ENCODE results near the gene LHB.
"Not testable (repeated sequence)": the region's sequence is repeated elsewhere in the genome, so short reads cannot be mapped to it uniquely, and the experiment has no call there.

Gene LHB

DNA sequence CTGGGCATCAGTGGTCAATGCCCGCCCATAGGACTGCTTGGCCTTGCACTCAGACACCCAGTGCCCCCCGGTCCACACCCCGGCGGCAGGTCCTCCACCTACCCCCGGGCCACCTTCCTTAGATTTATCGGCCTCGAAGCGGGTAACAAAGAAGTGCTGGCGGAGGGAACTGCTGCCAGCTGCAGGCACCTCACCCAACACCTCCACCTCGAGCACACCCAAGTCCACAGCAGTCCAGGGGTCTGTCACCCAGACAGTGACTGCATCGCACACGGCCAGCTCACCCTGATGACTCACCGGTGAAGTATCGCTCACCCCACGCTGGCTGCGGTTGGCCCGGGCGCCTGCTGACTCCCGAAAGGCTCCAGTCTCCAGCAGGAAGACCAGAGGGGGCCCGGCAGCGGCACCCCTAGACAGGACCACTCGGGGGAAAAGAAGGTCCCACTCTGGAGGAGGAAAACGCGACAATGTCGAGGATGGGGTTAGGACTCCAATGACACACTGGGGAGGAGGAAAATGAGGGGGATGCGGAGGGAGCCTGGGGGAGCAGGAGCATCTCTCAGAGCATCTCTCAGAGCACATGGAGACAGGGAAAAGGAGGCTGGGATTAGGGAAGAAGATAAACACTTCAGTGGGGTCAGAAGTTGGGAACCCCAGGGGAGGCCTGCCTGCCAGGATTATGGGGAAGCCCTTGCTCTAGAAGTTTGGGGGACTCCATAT is 21.8 kb upstream of the LHB start:
- peak; percentile 86 for DNase-seq (ENCODE audit: low read depth, low spot score)

DNA sequence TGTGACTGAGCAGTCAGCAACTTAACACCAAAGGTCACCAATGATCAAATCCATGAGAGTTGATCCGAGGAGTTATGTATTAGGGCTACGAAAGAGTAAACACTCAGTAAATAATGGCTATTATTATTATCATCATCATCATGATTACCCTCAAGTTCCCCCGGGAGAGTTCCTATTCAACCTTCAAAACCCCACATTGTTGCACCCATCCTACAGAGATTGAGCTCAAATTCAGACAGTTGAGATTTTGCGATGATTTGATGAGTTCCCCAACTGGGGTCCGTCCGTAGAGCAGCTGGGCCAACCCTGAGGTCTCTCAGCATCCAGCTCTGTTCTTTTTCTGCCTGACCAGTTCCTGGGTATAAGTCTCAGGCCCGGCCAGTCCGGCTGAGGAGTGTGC is 21.2 kb upstream of the LHB start:
- not testable (repeated sequence) for DNase-seq (ENCODE audit: low read depth, low spot score)

DNA sequence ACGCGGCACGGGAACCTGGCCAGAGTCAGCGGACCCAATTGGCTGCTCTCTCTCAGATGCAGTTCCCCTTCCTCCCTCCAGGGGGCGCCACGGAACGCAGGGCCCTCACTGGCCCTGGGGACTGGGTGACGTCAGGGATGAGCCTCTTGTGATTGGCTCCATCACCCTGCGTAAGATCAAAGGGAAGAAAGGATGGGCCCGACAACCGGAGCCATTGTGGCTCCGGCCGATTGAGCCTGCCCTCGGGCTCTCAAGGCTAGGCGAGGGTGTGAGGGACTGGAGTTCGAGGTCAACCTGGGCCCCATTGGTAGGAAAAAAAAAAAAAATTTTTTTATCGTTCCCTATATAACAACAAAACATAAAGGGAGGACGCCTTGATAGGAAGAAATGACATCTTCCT is 19.9 kb upstream of the LHB start, which contains the start of gene CGB1:
TSS of gene CGB1 (minus strand) at position 81 of the 400 bp plus-strand sequence. CDS start 184 bp downstream, outside the sequence.
- DNase-seq (ENCODE audit: low read depth, low spot score), result not testable (repeated sequence)

DNA sequence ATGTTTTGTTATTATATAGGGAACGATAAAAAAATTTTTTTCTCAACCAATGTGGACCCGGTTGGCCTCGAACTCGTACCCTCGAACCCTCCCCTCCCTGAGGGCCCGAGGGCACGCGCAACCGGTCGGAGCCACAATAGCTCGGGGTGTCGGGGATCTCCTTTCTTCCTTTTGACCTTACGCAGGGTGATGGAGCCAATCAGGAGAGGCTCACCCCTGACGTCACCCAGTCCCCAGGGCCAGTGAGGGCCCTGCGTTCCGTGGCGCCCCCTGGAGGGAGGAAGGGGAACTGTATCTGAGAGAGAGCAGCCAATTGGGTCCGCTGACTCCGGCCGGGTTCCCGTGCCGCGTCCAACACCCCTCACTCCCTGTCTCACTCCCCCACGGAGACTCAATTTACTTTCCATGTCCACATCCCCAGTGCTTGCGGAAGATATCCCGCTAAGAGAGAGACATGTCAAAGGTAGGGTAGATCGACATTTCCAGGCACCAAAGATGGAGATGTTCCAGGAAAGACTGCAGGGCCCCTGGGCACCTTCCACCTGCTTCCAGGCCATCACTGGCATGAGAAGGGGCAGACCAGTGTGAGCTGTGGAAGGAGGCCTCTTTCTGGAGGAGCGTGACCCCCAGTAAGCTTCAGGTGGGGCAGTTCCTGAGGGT is 14.9 kb upstream of the LHB start, which contains the start of gene CGB2:
TSS of gene CGB2 (plus strand) at position 249 of the 660 bp plus-strand sequence. CDS start at position 455, 206 bp downstream.
- DNase-seq (ENCODE audit: low read depth, low spot score), result not testable (repeated sequence)

DNA sequence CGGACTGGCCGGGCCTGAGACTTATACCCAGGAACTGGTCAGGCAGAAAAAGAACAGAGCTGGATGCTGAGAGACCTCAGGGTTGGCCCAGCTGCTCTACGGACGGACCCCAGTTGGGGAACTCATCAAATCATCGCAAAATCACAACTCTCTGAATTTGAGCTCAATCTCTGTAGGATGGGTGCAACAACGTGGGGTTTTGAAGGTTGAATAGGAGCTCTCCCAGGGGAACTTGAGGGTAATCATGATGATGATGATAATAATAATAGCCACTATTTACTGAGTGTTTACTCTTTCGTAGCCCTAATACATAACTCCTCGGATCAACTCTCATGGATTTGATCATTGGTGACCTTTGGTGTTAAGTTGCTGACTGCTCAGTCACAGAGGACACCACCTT is 13.4 kb upstream of the LHB start:
- not testable (repeated sequence) for DNase-seq (ENCODE audit: low read depth, low spot score)

DNA sequence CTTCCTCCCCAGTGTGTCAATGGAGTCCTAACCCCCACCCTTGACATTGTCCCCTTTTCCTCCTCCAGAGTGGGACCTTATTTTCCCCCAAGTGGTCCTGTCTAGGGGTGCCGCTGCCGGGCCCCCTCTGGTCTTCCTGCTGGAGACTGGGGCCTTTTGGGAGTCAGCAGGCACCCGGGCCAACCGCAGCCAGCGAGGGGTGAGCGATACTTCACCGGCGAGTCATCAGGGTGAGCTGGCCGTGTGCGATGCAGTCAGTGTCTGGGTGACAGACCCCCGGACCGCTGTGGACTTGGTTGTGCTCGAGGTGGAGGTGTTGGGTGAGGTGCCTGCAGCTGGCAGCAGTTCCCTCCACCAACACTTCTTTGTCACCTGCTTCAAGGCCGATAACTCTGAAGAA is 12.9 kb upstream of the LHB start:
- peak; percentile 66 for DNase-seq (ENCODE audit: low read depth, low spot score)

DNA sequence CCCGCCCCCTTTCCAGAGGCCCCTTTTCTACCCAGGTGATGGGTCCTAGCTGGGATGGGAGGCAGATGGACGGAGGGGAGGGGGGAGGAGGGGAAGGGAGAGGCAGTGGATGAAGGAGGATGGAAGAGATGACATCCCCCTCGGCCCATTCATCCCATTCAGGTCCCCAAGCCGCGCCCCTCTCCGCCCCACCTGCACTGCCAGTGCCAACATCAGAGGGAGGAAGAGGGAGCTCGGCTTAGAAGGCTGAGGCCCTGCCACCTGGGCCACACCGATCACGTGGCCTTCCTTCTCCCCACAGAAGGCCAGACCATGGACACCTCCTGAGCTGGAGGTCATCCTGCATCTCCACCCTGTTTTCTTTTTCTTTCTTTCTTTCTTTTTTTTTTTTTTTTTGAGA is 11.8 kb upstream of the LHB start:
- DNase-seq (ENCODE audit: low read depth, low spot score), result not testable (repeated sequence)

DNA sequence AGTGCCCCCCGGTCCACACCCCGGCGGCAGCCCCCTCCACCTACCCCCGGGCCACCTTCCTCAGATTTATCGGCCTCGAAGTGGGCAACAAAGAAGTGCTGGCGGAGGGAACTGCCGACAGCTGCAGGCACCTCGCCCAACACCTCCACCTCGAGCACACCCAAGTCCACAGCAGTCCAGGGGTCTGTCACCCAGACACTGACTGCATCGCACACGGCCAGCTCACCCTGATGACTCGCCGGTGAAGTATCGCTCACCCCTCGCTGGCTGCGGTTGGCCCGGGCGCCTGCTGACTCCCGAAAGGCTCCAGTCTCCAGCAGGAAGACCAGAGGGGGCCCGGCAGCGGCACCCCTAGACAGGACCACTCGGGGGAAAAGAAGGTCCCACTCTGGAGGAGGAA is 8.7 kb upstream of the LHB start:
- DNase-seq (ENCODE audit: low read depth, low spot score), result peak; percentile 30

DNA sequence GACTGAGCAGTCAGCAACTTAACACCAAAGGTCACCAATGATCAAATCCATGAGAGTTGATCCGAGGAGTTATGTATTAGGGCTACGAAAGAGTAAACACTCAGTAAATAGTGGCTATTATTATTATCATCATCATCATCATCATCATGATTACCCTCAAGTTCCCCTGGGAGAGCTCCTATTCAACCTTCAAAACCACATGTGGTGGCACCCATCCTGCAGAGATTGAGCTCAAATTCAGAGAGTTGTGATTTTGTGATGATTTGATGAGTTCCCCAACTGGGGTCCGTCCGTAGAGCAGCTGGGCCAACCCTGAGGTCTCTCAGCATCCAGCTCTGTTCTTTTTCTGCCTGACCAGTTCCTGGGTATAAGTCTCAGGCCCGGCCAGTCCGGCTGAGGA is 8.2 kb upstream of the LHB start:
- not testable (repeated sequence) for DNase-seq (ENCODE audit: low read depth, low spot score)

DNA sequence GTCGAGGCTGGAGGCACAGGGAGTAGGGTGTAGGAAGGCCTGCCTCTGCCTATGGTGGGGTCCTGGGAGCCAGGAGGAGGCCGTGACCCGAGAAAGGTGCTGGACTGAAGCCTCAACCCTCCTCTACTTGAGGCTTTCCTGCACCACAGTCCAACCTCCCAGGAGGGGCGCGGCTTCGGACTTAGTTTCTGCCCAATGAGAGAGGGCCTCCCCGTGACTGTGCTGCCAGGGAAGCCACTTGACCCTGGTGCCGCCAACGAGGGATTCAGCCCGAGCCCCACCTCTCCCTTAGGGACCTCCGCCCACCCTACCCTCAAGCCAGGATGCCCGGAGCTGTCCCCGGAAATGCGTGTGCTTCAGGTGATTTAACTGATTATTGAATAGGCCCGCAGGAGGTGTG is 7.3 kb upstream of the LHB start, which contains the start of gene CGB3:
TSS of gene CGB3 (minus strand) at position 101 of the 400 bp plus-strand sequence. CDS start 362 bp downstream, outside the sequence.
- DNase-seq (ENCODE audit: low read depth, low spot score), result not testable (repeated sequence)

DNA sequence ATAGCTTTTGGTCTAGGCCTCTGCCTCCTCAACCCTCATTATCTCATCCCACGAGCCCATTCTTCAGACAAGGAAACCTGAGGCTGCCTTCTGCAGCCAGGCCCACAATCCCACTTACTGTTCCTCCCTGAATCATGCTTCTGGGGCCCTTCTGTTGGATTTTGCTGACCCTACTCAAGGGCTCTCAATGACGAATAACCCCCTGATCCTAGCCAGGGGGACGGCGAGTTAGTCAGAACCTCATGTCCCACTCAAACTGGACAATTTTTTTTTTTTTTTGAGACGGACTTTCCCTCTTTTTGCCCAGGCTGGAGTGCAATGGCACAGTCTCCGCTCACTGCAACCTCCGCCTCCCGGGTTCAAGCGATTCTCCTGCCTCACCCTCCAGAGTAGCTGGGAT is 5.2 kb upstream of the LHB start:
- DNase-seq (ENCODE audit: low read depth, low spot score), result no peak

DNA sequence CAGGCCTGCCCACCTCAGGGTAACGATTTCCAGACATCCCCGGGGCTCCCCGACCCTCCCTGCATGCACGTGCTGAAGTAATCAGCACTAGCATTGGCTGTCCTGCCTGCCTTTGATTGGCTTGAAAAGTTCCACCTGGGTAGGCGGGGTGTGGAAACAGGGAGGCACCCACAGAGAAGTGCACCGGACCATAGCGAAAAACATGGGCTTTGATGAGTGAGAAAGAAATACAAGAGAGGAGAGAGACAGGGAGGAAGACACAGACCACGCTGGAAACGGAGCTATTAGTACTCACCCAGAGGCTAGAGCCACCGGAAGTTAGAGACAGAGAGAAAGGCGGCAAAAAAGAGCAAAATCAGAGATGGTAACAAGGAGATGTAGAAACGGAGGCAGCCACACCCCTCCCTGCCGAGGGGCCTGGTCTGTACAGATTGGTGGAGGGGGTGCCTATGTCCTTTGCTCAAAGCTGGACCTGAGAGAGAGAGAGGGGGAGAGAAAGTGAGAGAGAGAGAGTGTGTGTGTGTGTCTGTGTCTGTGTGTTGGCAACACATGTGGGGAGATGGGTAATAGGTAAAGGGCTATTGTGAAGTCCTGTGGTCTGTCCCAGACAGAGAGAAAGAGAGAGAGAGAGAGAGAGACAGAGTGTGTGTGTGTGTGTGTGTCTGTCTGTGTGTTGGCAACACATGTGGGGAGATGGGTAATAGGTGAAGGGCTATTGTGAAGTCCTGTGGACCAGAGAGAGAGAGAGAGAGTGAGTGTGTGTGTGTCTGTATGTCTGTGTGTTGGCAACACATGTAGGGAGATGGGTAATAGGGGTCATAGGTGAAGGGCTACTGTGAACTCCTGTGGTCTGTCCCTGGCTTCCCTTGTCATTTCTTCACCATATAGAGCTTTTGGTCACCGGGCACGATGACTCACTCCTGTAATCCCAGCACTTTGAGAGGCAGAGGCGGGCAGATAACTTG is 4.3 kb upstream of the LHB start:
- DNase-seq (ENCODE audit: low read depth, low spot score), result no peak

DNA sequence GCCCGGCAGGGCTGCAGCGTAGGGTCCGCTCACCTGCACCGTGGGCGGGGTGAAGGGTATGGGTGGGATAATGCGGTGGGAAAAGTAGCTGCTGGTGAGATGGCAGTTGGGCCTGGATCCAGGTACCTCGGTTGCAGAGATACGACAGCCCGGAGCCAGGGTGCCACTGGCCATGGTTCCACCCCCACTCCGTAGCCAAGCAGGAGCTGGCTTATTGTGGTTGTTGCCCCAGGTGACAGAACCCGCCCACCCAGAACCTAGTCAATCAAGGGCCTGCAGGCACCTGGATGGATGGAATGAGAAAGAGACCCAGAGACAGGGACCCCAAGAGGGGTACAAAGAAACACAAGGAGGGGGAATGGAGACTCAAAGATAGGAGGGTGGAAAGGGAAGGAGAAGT is 3.5 kb upstream of the LHB start:
- no peak for DNase-seq (ENCODE audit: low read depth, low spot score)

DNA sequence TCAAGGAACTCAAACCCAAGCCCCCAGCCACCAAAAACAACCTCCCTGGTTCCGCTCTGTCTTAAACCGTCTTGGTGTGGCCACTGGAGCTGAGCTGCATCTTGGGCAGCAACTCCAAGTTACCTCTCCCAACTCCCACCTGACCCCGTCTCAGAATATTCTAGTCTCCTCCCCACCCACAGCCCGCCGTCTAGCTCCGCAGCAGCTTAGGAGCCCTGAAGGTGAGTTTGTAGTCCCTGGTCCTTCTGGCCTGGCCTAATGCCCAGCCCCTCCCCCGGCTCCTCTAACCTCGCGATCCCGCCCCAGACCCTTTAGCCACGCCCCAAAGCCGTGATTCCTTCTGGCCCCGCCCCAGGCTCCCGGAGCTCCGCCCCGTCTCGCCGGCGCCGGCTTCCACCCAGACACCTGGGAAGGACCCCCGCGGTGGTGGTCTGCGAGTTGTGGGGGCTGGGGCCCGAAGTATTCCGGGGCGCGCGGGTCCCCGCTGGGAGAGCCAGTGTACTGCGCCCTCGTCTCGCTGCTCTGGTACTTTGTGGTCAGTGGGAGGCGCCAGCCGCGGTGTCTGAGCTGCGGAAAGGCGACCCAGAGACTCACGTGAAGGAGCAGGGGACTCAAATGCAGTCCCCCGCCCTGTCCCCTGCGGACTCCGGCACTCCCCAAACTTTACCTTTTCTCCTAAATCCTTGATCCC is 2.5 kb upstream of the LHB start:
- peak; percentile 79 for DNase-seq (ENCODE audit: low read depth, low spot score)

DNA sequence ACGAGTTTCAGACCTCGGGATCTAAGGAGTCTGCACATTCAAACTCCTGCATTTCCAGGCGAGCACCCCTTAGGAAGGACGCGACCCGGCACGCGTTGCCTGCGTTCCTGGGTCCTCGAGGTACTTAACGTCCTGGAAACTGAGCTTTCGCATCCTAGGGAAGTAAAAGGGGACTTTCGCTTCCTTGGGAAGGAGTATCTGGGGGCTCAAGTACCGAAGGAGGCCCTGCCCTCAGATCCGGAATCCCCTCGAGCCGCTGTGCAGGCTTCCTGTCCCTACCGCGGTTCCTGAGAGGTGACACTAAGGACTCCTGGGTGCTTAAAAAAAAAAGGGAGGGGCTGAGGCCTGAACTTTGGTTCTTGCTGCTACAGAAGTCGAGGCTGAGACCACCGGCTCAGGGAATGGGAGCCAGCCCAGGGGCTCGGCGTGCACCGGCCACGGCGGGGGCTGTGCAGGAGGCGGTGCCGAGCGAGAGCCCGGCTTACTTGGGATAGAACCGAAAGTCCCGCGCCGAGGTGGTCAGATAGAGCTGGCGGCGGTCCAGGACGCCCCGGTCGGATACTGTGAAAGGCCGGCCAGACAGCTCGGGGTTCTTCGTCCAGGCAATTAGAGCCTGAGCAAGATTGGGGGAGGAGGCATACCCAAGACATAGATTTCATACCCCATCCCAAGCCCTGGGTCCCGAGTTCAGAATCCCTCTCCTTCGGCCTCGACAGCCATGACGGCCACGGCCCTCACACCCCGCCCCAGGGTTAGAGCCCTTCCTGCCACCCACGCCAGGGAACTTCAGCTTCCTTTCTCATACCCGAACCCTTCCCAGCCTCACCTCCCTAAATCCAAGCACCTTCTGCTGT is 1.7 kb upstream of the LHB start:
- DNase-seq (ENCODE audit: low read depth, low spot score), result peak; percentile 35

DNA sequence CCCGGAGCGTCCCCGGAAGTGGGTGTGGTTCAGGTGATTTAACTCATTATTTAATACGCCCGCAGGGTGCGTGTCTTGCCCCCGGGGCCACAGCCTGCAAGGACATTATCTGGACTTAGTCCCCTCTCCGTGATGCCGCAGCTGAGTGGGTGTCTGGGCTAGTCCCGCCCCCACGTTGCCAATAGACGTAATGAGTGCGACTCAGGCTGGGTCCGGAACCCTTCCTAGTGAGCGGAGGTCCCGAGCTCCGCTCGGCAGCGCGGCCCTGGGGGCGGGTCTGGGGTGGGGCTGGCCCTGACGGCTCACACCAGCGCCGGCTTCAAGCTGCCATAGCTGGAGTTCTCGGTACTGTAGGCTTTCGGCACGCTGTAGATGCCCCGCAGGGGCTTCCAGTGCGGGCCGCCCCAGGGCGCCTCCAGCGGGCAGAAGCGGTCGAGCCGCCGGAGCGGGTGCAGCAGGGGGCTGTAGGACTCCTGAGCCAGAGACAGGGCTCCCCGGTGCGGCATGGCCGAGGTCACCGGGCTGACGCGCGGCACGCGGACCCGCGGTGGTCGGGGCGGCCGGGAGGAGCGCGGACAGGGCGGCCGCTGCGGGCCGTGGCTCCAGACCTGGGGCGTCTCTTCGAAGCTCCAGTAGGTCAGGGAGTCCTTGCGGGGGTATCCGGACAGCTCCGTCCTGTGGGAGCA is 918 bp upstream of the LHB start:
- peak; percentile 86 for DNase-seq (ENCODE audit: low read depth, low spot score)

DNA sequence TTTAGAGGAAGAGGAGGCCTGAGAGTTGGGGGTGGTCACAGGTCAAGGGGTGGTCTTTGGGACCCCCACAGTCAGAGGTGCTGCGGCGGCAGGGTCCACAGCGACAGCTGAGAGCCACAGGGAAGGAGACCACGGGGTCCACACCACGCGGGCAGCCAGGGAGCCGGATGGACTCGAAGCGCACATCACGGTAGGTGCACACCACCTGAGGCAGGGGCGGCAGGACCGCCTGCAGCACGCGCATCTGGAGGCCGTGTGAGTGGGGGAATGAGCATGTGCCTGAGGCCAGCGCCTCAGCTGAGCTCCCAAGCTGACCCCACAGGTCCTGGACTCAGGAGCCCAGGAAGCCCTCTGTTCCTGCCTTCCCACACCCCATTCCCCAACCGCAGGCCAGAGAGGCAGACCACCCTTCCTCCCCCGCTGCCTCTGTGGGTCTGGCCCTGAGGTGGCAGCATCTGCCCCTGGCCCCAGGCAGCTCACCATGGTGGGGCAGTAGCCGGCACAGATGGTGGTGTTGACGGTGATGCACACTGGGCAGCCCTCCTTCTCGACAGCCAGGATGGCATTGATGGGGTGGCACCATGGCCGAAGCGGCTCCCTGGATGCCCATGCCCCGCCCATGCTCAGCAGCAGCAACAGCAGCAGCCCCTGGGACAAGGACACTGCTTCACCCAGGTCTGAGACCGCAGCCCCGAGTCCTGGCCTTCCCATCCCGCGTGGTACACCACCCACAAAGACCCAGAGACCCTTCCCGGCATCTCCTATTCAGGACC is 638 bp downstream of the LHB start:
- DNase-seq (ENCODE audit: low read depth, low spot score), result no peak

DNA sequence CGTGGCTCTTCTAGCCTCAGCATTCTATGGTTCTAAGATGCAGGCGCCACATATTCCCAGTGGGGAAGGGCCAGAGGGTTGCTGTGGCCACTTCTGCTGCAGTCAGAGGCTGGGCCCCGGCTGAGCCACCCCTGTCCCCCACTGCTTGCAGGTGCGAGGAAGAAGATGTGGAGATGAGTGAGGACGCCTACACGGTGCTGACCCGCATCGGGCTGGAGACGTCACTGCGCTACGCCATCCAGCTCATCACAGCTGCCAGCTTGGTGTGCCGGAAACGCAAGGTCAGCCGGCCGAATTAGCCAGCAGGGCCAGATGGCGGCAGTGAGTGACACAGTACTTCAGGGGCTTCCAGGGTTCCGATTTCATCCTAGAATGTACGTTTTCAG is 2.0 kb downstream of the LHB start:
- DNase-seq (ENCODE audit: low read depth, low spot score), result no peak

All from astrocyte of the hippocampus (primary cell).